ENCODE results near the gene CDYL2. TPM values are rescaled to one million over a fixed set of nuclear protein-coding genes. Genes with fewer than 3 reads are reported as not detected.

Gene CDYL2
- total and polyA plus RNA-seq, 11 donors, result 0.80 to 8.6 (median 3.5) TPM

DNA sequence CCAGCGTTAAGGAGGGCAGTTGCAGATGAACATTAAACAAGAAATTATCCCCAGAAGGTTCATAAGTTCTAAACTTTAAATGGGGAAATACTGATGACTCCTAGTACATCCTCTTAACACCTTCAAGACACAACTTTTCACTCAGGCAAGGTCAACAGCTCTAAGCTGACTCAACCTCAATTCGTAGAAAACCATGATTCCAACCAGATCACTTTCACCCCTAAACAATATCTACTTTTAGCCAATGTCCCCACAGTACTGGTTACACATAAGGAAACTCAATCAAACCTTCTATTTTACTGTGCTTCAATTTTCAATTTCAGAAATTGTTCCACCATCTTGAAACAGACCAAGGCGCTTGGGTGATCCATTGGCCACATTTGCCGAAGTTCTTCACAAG is 2.3 kb downstream of the CDYL2 start:
- DNase-seq (no peak), ATAC-seq (no peak)
- Histone ChIP-seq H3K9me3 (peaks cover 0 to 3% (median 0%) of the 10 kb centered on the region in 12 donors), H3K4me3 (no peak overlapping the region), H3K27me3 (no peaks in the 10 kb centered on the region), H3K36me3 (no peaks in the 10 kb centered on the region), H3K4me1 (peaks cover 0 to 20% (median 0%) of the 10 kb centered on the region in 12 donors), H3K27ac (no peak overlapping the region)
- TF ChIP-seq, protein P1, sequence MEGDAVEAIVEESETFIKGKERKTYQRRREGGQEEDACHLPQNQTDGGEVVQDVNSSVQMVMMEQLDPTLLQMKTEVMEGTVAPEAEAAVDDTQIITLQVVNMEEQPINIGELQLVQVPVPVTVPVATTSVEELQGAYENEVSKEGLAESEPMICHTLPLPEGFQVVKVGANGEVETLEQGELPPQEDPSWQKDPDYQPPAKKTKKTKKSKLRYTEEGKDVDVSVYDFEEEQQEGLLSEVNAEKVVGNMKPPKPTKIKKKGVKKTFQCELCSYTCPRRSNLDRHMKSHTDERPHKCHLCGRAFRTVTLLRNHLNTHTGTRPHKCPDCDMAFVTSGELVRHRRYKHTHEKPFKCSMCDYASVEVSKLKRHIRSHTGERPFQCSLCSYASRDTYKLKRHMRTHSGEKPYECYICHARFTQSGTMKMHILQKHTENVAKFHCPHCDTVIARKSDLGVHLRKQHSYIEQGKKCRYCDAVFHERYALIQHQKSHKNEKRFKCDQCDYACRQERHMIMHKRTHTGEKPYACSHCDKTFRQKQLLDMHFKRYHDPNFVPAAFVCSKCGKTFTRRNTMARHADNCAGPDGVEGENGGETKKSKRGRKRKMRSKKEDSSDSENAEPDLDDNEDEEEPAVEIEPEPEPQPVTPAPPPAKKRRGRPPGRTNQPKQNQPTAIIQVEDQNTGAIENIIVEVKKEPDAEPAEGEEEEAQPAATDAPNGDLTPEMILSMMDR (IDR thresholded peaks at IDR 0.05), result no peak
- TF ChIP-seq POLR2A (IDR thresholded peaks at IDR 0.05), result no peak
- WGBS, 4 donors, result 94 to 97% (median 96%) methylated on average over 4 of the region's 4 CpGs
- intact Hi-C loops (cut with DNase I), result loop anchor here in 3 of 10 donors (10.0 kb wide), 1 partner anchor 257 kb away; the partner anchor contains the start of gene DYNLRB2 (in 3 of the 3)

DNA sequence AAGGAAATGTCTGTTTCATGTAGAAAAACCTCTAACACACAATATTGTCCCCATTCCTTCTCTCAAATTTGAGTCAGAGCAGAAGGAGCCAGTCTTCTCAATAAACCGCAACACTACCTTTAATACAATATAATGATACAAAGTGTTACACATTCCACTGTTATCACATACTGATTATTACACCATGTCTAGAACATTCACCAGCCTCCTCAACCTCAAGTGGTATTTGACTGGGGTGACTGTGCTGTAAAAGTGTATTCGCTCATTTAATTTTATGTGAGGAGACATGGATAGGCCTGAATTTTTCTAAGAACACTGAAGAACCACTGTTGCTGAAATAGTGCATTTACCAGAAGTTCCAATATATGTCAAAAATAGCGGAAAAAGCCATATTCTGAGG is 10.3 kb downstream of the CDYL2 start:
- Histone ChIP-seq H3K4me1 (peaks cover 0 to 5% (median 0%) of the 10 kb centered on the region in 12 donors), H3K27me3 (no peaks in the 10 kb centered on the region), H3K9me3 (peaks cover 0 to 7% (median 0%) of the 10 kb centered on the region in 12 donors), H3K36me3 (no peaks in the 10 kb centered on the region), H3K4me3 (no peak overlapping the region), H3K27ac (no peak overlapping the region)
- intact Hi-C loops (cut with DNase I), result no loop called here
- WGBS, 4 donors, result 75 to 92% (median 86%) methylated on average over 3 of the region's 3 CpGs
- DNase-seq (no peak), ATAC-seq (no peak)
- TF ChIP-seq, protein P1 (IDR thresholded peaks at IDR 0.05), result no peak
- no peak for TF ChIP-seq POLR2A (IDR thresholded peaks at IDR 0.05)

DNA sequence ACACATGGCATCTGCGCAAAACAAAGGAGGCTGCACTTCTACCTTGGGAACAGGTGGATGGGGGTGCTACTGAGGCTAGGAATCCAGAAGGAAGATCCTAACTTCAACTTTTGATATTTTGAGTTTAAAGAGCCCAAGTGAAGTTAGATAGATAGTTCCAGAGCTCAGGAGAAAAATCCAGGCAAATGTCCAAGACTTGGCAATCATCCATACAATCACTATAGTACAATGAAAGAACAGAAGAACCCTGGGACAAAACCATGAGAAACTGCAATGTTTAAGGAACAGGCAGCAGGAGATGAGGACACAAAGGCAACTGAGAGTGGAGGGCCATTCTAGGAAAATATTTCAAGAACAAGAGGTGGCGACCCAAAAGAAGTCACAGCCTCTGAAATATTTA is 12.4 kb downstream of the CDYL2 start:
- 87 to 94% (median 92%) methylated on average over 2 of the region's 2 CpGs for WGBS, 4 donors
- no peaks in the 10 kb centered on the region for H3K36me3 ChIP-seq
- H3K9me3 ChIP-seq, result peaks cover 0 to 7% (median 0%) of the 10 kb centered on the region in 12 donors
- DNase-seq, result no peak
- no peak for TF ChIP-seq POLR2A (IDR thresholded peaks at IDR 0.05)
- TF ChIP-seq, protein P1 (IDR thresholded peaks at IDR 0.05), result no peak
- ATAC-seq, result no peak
- peaks cover 0 to 5% (median 0%) of the 10 kb centered on the region in 12 donors for H3K4me1 ChIP-seq
- no peak overlapping the region for H3K4me3 ChIP-seq
- intact Hi-C loops (cut with DNase I), result no loop called here
- no peak overlapping the region for H3K27ac ChIP-seq
- no peaks in the 10 kb centered on the region for H3K27me3 ChIP-seq

DNA sequence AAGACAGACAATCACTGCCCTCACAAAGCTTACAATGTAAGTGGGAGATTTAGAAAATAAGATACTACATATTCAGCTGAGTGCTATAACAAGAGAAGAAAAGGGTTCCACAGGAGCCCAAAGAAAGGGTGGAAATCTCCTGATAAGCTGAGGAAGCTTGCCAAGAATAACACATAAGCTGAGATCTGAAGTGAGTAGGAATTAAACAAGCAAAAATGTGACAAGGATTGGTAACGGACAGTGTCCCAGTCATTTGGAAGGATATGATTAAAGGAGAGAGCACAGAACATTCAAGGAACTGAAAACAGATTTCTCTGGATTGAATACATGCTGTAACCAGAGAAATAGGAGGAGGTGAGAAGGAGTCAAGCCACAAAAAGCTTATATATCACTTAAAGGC is 13.0 kb downstream of the CDYL2 start:
- H3K4me1 ChIP-seq, result peaks cover 0 to 5% (median 0%) of the 10 kb centered on the region in 12 donors
- H3K27ac ChIP-seq, result no peak overlapping the region
- H3K4me3 ChIP-seq, result no peak overlapping the region
- no peaks in the 10 kb centered on the region for H3K36me3 ChIP-seq
- TF ChIP-seq POLR2A (IDR thresholded peaks at IDR 0.05), result no peak
- TF ChIP-seq, protein P1 (IDR thresholded peaks at IDR 0.05), result no peak
- DNase-seq (no peak), ATAC-seq (no peak)
- intact Hi-C loops (cut with DNase I), result no loop called here
- no peaks in the 10 kb centered on the region for H3K27me3 ChIP-seq
- peaks cover 0 to 7% (median 0%) of the 10 kb centered on the region in 12 donors for H3K9me3 ChIP-seq
- WGBS, 4 donors, result 31 to 37% (median 34%) methylated on average over 1 of the region's 1 CpG
